ENCODE measurements around the gene RPP40.
"Not testable (repeated sequence)": the region's sequence is repeated elsewhere in the genome, so short reads cannot be mapped to it uniquely, and the experiment has no call there.

The RPP40 gene

GRCh38 chr6:5023923-5024322 is 20.1 kb upstream of the RPP40 start:
- in situ Hi-C loops (cut with HindIII; ENCODE audit: low sequenced_read_pairs) = no loop called here

GRCh38 chr6:5020142-5020541 is 16.3 kb upstream of the RPP40 start:
- in situ Hi-C loops (cut with HindIII; ENCODE audit: low sequenced_read_pairs) = no loop called here
- no peak for TF ChIP-seq CTCF (IDR thresholded peaks at IDR 0.05; ENCODE audit: low read depth, low read length)
- no peak overlapping the region for H3K4me3 ChIP-seq (ENCODE audit: low read depth, low read length)
- DNase-seq (ENCODE audit: low read depth, low spot score) = no peak

More at GRCh38 chr6:5023923-5024322, 20.1 kb upstream of the RPP40 start:
- no peak for DNase-seq (ENCODE audit: low read depth, low spot score)
- no peak overlapping the region for H3K4me3 ChIP-seq (ENCODE audit: low read depth, low read length)
- TF ChIP-seq CTCF (IDR thresholded peaks at IDR 0.05; ENCODE audit: low read depth, low read length) = no peak

GRCh38 chr6:5014072-5014561 is 10.3 kb upstream of the RPP40 start:
- no peak for TF ChIP-seq CTCF (IDR thresholded peaks at IDR 0.05; ENCODE audit: low read depth, low read length)
- DNase-seq (ENCODE audit: low read depth, low spot score) = no peak
- H3K4me3 ChIP-seq (ENCODE audit: low read depth, low read length) = no peak overlapping the region
- in situ Hi-C loops (cut with HindIII; ENCODE audit: low sequenced_read_pairs) = no loop called here

GRCh38 chr6:5012519-5012918 is 8.7 kb upstream of the RPP40 start:
- DNase-seq (ENCODE audit: low read depth, low spot score) = no peak
- TF ChIP-seq CTCF (IDR thresholded peaks at IDR 0.05; ENCODE audit: low read depth, low read length) = no peak
- in situ Hi-C loops (cut with HindIII; ENCODE audit: low sequenced_read_pairs) = no loop called here
- H3K4me3 ChIP-seq (ENCODE audit: low read depth, low read length) = no peak overlapping the region

GRCh38 chr6:5011346-5011745 is 7.5 kb upstream of the RPP40 start:
- DNase-seq (ENCODE audit: low read depth, low spot score) = no peak
- in situ Hi-C loops (cut with HindIII; ENCODE audit: low sequenced_read_pairs) = no loop called here
- no peak for TF ChIP-seq CTCF (IDR thresholded peaks at IDR 0.05; ENCODE audit: low read depth, low read length)
- H3K4me3 ChIP-seq (ENCODE audit: low read depth, low read length) = no peak overlapping the region

GRCh38 chr6:5007531-5007930 is 3.7 kb upstream of the RPP40 start:
- H3K4me3 ChIP-seq (ENCODE audit: low read depth, low read length) = no peak overlapping the region
- in situ Hi-C loops (cut with HindIII; ENCODE audit: low sequenced_read_pairs) = no loop called here
- DNase-seq (ENCODE audit: low read depth, low spot score) = no peak
- TF ChIP-seq CTCF (IDR thresholded peaks at IDR 0.05; ENCODE audit: low read depth, low read length) = no peak

- H3K4me3 ChIP-seq (ENCODE audit: low read depth, low read length) = no peak overlapping the region
- no peak for TF ChIP-seq CTCF (IDR thresholded peaks at IDR 0.05; ENCODE audit: low read depth, low read length)
- no peak for DNase-seq (ENCODE audit: low read depth, low spot score)
- in situ Hi-C loops (cut with HindIII; ENCODE audit: low sequenced_read_pairs) = no loop called here
Observed at GRCh38 chr6:5006222-5006621, 2.4 kb upstream of the RPP40 start.

GRCh38 chr6:5005038-5005433 is 1.2 kb upstream of the RPP40 start:
- H3K4me3 ChIP-seq (ENCODE audit: low read depth, low read length); DNase-seq (ENCODE audit: low read depth, low spot score); in situ Hi-C loops (cut with HindIII; ENCODE audit: low sequenced_read_pairs): not testable (repeated sequence)

All from astrocyte of the spinal cord (primary cell).